HepG2 (cell line): Measurements from ENCODE around the gene RMI2. TPM values are rescaled to one million over a fixed set of nuclear protein-coding genes. Genes with fewer than 3 reads are reported as not detected.

Source experiments
- ATRX ChIP-seq: sonication (generic); formaldehyde crosslinking; IDR thresholded peaks from 2 replicates; pipeline ENCODE4 v1.4.0; 2020; ENCODE audit warnings: missing genetic modification reagents, borderline replicate concordance
- CENPX ChIP-seq: sonication (generic); formaldehyde crosslinking; IDR thresholded peaks from 2 replicates; pipeline ENCODE4 v1.9.0; 2021; ENCODE audit warnings: mild to moderate bottlenecking, missing genetic modification reagents, moderate library complexity
- CREM ChIP-seq, 2 experiments: sonication (generic) in 1 of 2; formaldehyde crosslinking in 1 of 2; IDR thresholded peaks; 2 replicates each; pipeline versions ENCODE4 v1.4.0 to v1.6.1; 2016 to 2020; ENCODE audit warnings: antibody characterized with exemption in 1 of 2, mild to moderate bottlenecking in 1 of 2, missing genetic modification reagents in 1 of 2
- EEA1 ChIP-seq: sonication (generic); formaldehyde crosslinking; IDR thresholded peaks from 2 replicates; pipeline ENCODE4 v1.5.1; 2020; ENCODE audit warnings: mild to moderate bottlenecking, missing genetic modification reagents, borderline replicate concordance
- FOXC1 ChIP-seq: sonication (generic); formaldehyde crosslinking; IDR thresholded peaks from 2 replicates; pipeline ENCODE4 v1.8.0; 2022; ENCODE audit warnings: mild to moderate bottlenecking, missing genetic modification reagents, borderline replicate concordance
- HOXA7 ChIP-seq: sonication (generic); formaldehyde crosslinking; IDR thresholded peaks from 2 replicates; pipeline ENCODE4 v1.8.1; 2022; ENCODE audit warnings: mild to moderate bottlenecking, missing genetic modification reagents, moderate library complexity
- MED8 ChIP-seq: sonication (generic); formaldehyde crosslinking; IDR thresholded peaks from 2 replicates; pipeline ENCODE4 v1.8.1; 2023; ENCODE audit warnings: mild to moderate bottlenecking, missing genetic modification reagents; ENCODE audit not compliant: insufficient replicate concordance
- NCOA5 ChIP-seq: sonication (generic); formaldehyde crosslinking; IDR thresholded peaks from 2 replicates; pipeline ENCODE4 v1.4.0; 2020; ENCODE audit warnings: missing genetic modification reagents
- NRL ChIP-seq: sonication (generic); formaldehyde crosslinking; IDR thresholded peaks from 2 replicates; pipeline ENCODE4 v1.5.0; 2020; ENCODE audit warnings: missing genetic modification reagents, mild to moderate bottlenecking, moderate library complexity, borderline replicate concordance
- RFX3 ChIP-seq: IDR thresholded peaks from 2 replicates; pipeline ENCODE4 v1.6.1; 2016; ENCODE audit warnings: missing biosample characterization, missing genetic modification reagents
- SATB2 ChIP-seq: sonication (generic); formaldehyde crosslinking; IDR thresholded peaks from 2 replicates; pipeline ENCODE4 v1.5.0; 2020; ENCODE audit warnings: missing genetic modification reagents
- SRSF1 ChIP-seq: fragments of 200-400 bp; formaldehyde crosslinking; optimal IDR thresholded peaks from 2 replicates; pipeline ENCODE3; 2017; ENCODE audit warnings: mild to moderate bottlenecking, low read depth, low read length, moderate library complexity
- TBL1XR1 ChIP-seq: fragments of 150-350 bp; IDR thresholded peaks from 2 replicates; pipeline ENCODE4 v1.6.1; 2014; ENCODE audit warnings: borderline replicate concordance, low read length; ENCODE audit not compliant: partially characterized antibody
- XBP1 ChIP-seq: sonication (generic); formaldehyde crosslinking; IDR thresholded peaks from 2 replicates; pipeline ENCODE4 v1.5.0; 2020; ENCODE audit warnings: missing genetic modification reagents
- ZFP82 ChIP-seq: sonication (generic); formaldehyde crosslinking; IDR thresholded peaks from 2 replicates; pipeline ENCODE4 v1.5.1; 2020; ENCODE audit warnings: mild to moderate bottlenecking, missing genetic modification reagents, borderline replicate concordance
- ZNF101 ChIP-seq: sonication (generic); formaldehyde crosslinking; IDR thresholded peaks from 2 replicates; pipeline ENCODE4 v1.4.0; 2020; ENCODE audit warnings: mild to moderate bottlenecking, low read depth, missing genetic modification reagents, borderline replicate concordance
- ZNF30 ChIP-seq: sonication (generic); formaldehyde crosslinking; IDR thresholded peaks from 2 replicates; pipeline ENCODE4 v1.5.0; 2020; ENCODE audit warnings: mild to moderate bottlenecking, missing genetic modification reagents
- ZNF431 ChIP-seq: sonication (generic); formaldehyde crosslinking; IDR thresholded peaks from 2 replicates; pipeline ENCODE4 v1.9.0; 2022; ENCODE audit warnings: missing genetic modification reagents, low read depth, mild to moderate bottlenecking, borderline replicate concordance
- ZNF777 ChIP-seq: sonication (generic); formaldehyde crosslinking; IDR thresholded peaks from 2 replicates; pipeline ENCODE4 v1.4.0; 2020; ENCODE audit warnings: missing genetic modification reagents
- ZNF83 ChIP-seq: sonication (generic); formaldehyde crosslinking; IDR thresholded peaks from 2 replicates; pipeline ENCODE4 v1.4.0; 2020; ENCODE audit warnings: missing genetic modification reagents, mild to moderate bottlenecking, borderline replicate concordance
- polyA plus RNA-seq, 8 experiments: library from polyadenylated mRNA; depleted of rRNA in 3 of 8; stranded (reverse) in 7 of 8; unstranded in 1 of 8; fragments of >200 nt; fragmentation: Illumina TruSeq in 4 of 8; extraction: Trizol in 4 of 8; gene quantifications; 2 replicates each; pipeline versions ENCODE4 v1.2.1 to v1.2.3, GENCODE V29; 2011 to 2016; ENCODE audit warnings: low read depth in 4 of 8, missing spikeins in 1 of 8, mixed read lengths in 1 of 8; ENCODE audit not compliant: insufficient read depth in 1 of 8
- total RNA-seq, 5 experiments: library from RNA; depleted of rRNA; stranded (reverse); fragments of >200 nt; fragmentation: Illumina TruSeq; extraction: Trizol; gene quantifications; 2 replicates each; pipeline ENCODE4 v1.2.3, GENCODE V29; 2016; ENCODE audit warnings: low read depth in 1 of 5
- TF ChIP-seq, protein P1 (sequence below): sonication (generic); formaldehyde crosslinking; IDR thresholded peaks from 2 replicates; pipeline ENCODE4 v1.5.1; 2020; ENCODE audit warnings: missing genetic modification reagents, mild to moderate bottlenecking, borderline replicate concordance
- TF ChIP-seq, protein P2 (sequence below): sonication (generic); formaldehyde crosslinking; IDR thresholded peaks from 2 replicates; pipeline ENCODE4 v1.4.0; 2020; ENCODE audit warnings: missing genetic modification reagents; ENCODE audit errors: not compliant biosample characterization
- TF ChIP-seq, protein P3 (sequence below): sonication (generic); formaldehyde crosslinking; IDR thresholded peaks from 2 replicates; pipeline ENCODE4 v1.4.0; 2020; ENCODE audit warnings: mild to moderate bottlenecking, low read depth, missing genetic modification reagents
- TF ChIP-seq, protein P4 (sequence below): IDR thresholded peaks from 2 replicates; pipeline ENCODE4 v1.6.1; 2016; ENCODE audit warnings: missing compliant biosample characterization, missing genetic modification reagents, borderline replicate concordance

RMI2 gene
- total and polyA plus RNA-seq, 2 of the 13 experiments (the other 11 are each of a cell fraction or from before 2014, with no cell fraction given) = 24.5 to 55.7 TPM

DNA sequence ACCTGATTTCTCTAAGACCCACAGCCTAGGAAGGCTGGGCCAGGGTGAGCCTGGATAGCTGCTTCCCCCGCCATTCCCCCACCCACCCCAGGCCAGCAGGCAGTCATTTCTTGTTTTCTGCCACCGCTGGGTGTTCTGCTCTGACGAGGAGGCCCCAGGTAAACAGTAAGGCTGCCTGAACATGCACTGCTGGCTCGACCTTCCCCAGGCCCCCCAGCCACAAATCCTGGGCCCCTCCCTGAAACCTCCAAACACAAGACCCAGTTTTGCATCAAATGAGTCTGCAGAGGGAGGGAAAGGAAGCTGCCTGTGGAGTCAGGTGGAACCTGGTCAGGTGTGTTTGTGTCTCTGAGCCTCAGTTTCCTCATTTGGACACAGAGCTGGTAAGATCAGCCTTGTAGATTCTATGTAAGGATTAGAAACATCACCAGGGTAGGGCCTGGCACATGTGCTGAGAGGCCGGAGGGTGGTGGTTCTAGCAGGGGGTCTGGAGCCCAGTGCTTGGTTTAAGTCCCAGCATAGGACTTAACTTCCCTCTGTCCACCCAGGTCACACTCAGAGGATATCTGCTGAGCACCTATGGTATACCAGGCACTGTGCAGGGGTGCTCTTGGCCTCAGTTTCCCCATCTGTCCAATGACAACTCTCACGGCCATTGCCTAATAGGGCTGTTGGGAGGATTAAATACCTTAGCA, 45.2 kb upstream of the RMI2 start (continued):
- no peak for TF ChIP-seq ZFP82 (CRISPR knock-in tag)
- TF ChIP-seq EEA1 (CRISPR knock-in tag) = no peak
- TF ChIP-seq ATRX = no peak
- no peak for TF ChIP-seq SATB2 (CRISPR knock-in tag)
- TF ChIP-seq ZNF83 = no peak
- TF ChIP-seq ZNF101 (CRISPR knock-in tag) = no peak
- no peak for TF ChIP-seq RFX3
- TF ChIP-seq NRL (CRISPR knock-in tag) = 0 out of 2 replicates have a peak, but pooled peaks have one; percentile 20
- TF ChIP-seq FOXC1 (CRISPR knock-in tag) = 0 out of 2 replicates have a peak, but pooled peaks have one; percentile 51
- peak; percentile 42 for TF ChIP-seq SRSF1
- TF ChIP-seq CENPX (CRISPR knock-in tag) = no peak
- no peak for TF ChIP-seq ZNF30 (CRISPR knock-in tag)
- TF ChIP-seq, protein P1, sequence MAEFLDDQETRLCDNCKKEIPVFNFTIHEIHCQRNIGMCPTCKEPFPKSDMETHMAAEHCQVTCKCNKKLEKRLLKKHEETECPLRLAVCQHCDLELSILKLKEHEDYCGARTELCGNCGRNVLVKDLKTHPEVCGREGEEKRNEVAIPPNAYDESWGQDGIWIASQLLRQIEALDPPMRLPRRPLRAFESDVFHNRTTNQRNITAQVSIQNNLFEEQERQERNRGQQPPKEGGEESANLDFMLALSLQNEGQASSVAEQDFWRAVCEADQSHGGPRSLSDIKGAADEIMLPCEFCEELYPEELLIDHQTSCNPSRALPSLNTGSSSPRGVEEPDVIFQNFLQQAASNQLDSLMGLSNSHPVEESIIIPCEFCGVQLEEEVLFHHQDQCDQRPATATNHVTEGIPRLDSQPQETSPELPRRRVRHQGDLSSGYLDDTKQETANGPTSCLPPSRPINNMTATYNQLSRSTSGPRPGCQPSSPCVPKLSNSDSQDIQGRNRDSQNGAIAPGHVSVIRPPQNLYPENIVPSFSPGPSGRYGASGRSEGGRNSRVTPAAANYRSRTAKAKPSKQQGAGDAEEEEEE (CRISPR knock-in tag) = no peak
- TF ChIP-seq, protein P2, sequence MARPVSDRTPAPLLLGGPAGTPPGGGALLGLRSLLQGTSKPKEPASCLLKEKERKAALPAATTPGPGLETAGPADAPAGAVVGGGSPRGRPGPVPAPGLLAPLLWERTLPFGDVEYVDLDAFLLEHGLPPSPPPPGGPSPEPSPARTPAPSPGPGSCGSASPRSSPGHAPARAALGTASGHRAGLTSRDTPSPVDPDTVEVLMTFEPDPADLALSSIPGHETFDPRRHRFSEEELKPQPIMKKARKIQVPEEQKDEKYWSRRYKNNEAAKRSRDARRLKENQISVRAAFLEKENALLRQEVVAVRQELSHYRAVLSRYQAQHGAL (CRISPR knock-in tag) = no peak
- TF ChIP-seq, protein P3, sequence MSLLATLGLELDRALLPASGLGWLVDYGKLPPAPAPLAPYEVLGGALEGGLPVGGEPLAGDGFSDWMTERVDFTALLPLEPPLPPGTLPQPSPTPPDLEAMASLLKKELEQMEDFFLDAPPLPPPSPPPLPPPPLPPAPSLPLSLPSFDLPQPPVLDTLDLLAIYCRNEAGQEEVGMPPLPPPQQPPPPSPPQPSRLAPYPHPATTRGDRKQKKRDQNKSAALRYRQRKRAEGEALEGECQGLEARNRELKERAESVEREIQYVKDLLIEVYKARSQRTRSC (CRISPR knock-in tag) = no peak
- TF ChIP-seq, protein P4, sequence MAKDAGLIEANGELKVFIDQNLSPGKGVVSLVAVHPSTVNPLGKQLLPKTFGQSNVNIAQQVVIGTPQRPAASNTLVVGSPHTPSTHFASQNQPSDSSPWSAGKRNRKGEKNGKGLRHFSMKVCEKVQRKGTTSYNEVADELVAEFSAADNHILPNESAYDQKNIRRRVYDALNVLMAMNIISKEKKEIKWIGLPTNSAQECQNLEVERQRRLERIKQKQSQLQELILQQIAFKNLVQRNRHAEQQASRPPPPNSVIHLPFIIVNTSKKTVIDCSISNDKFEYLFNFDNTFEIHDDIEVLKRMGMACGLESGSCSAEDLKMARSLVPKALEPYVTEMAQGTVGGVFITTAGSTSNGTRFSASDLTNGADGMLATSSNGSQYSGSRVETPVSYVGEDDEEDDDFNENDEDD (CRISPR knock-in tag) = no peak
- no peak for TF ChIP-seq MED8 (CRISPR knock-in tag)
- TF ChIP-seq TBL1XR1 = no peak
- no peak for TF ChIP-seq ZNF777 (CRISPR knock-in tag)
- TF ChIP-seq XBP1 = no peak
- no peak for TF ChIP-seq NCOA5
- TF ChIP-seq ZNF431 (CRISPR knock-in tag) = no peak
- TF ChIP-seq HOXA7 (CRISPR knock-in tag) = no peak
- no peak for TF ChIP-seq CREM (IDR thresholded peaks at IDR 0.05)
- no peak for TF ChIP-seq CREM (CRISPR knock-in tag; IDR thresholded peaks at IDR 0.05)
